NCI-H345 treated with DMSO at 0.1 percent for 48 hours (cell line): ENCODE results near the gene ZNF615.
"Not testable (repeated sequence)": the region's sequence is repeated elsewhere in the genome, so short reads cannot be mapped to it uniquely, and the experiment has no call there.

Source experiments
- DNase-seq: peaks from one replicate; lab custom pipeline; 2025; ENCODE audit not compliant: unreplicated experiment; lab: John Stamatoyannopoulos, UW

ZNF615 gene

DNA sequence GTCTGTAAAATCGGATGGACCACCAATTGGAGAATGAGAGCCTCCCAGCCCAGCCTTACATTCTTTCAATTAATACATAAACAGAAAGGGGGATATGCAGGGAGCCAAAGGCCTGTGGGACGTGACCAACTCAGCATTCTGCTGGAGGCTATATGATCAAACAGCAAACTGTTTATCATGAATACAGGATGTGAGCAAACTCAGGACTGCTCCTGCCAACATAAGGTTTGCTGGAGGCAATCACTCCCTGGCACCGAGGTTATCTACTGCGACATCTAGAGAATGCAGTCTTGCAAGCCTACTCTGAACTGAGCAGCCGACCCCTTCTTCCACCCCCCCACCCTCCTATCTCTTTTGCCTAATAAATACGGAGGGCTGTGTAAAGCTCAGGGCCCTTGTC lies 27.1 kb downstream of the ZNF615 start:
- DNase-seq = not testable (repeated sequence)

DNA sequence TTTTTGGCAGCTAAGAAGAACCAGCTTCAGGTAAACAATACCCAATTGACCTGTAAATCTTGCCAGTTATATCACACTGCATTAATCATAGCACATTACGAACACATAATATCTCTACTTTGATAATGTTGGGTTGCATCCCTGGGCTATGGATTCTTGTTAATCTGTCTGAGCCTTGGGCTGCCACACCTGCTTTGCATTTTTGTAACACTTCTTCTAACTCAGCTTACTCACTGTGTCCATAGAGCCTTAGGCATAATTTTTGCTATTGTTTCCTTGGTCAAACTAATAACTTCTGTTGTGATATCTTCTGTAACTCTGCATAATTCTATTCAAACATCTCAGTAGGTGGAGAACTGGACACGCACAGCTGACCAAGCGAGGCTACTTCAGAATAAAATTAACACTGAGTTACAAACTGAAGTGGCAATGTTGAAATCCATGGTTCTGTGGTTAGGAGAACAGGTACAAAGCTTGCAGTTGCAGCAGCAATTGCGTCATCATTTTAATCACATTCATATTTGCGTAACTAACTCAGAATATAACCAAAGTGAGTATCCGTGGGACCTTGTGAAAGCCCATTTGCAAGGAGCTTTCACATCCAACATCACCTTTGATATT lies 27.8 kb downstream of the ZNF615 start:
- DNase-seq = no peak

DNA sequence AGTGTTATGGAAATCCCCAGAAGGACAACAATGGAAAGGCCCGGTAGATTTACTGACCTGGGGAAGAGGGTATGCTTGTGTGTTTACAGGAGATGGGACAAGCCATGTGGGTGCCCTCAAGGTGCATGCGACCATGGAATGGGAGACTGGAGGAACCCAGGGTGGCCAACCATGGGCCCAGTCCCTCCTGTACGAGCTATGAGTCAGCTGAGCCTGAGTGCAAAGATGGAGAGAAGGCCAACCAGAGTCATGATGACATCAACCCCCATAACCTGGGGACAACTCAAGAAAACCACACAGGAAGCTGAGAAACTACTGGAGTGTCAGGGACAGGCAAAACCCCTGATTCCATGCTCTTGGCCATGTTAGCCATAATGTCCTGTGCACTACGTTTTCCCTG lies 29.1 kb downstream of the ZNF615 start:
- DNase-seq = no peak

- DNase-seq = no peak
Measured at GRCh38 chr19:51977346-51977745, 30.7 kb downstream of the ZNF615 start.

DNA sequence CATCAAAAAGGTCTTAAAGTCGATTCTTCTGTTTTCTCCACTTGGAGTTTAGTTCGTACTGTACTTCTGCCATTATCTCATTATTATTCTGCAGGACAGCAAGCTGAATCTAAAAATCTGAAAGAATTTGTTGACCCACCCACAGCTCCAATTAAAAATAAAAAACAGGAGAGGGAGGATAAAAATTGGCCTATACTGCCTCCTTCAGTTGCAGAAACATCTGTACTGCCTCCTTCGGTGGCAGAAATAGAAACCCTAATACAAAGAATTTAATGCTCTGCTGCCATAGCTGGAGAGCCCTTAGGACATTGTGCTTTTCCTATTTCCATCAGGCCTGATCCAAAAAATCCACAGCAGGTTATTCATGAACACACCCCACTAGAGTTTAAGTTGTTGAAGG lies 31.2 kb downstream of the ZNF615 start:
- no peak for DNase-seq

DNA sequence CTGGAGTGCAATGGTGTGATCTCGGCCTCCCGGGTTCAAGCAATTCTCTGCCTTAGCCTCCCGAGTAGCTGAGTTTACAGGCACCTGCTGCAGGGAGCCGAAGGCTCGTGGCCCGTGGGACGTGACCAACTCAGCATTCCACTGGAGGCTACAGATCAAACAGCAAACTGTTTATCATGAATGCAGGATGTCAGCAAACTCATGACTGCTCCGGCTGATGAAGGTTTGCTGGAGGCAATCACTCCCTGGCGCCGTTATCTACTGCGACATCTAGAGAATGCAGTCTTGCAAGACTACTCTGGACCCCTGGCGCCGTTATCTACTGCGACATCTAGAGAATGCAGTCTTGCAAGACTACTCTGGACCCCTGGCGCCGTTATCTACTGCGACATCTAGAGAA lies 32.2 kb downstream of the ZNF615 start:
- DNase-seq = not testable (repeated sequence)

DNA sequence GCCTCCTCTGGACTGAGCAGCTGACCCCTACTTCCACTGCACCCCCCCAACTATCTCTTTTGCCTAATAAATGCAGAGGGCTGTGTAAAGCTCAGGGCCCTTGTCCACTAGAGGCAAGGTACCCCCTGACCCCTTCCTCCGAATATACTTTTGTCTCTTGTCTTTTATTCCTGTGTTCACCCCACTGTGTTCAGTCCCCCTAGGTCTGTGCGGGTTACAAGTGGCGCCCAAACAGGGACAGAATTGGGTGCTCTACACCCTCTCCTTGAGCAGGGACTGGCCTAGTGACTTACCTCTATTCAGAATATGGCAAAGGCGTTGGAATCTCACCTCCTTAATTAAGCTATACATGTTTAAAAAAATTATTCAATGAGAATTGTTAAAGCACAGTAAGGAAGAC lies 36.4 kb downstream of the ZNF615 start:
- DNase-seq = no peak

- no peak for DNase-seq
Measured at GRCh38 chr19:51970718-51971117, 37.3 kb downstream of the ZNF615 start.

GRCh38 chr19:51965583-51965982 lies 42.4 kb downstream of the ZNF615 start:
- DNase-seq = no peak

DNA sequence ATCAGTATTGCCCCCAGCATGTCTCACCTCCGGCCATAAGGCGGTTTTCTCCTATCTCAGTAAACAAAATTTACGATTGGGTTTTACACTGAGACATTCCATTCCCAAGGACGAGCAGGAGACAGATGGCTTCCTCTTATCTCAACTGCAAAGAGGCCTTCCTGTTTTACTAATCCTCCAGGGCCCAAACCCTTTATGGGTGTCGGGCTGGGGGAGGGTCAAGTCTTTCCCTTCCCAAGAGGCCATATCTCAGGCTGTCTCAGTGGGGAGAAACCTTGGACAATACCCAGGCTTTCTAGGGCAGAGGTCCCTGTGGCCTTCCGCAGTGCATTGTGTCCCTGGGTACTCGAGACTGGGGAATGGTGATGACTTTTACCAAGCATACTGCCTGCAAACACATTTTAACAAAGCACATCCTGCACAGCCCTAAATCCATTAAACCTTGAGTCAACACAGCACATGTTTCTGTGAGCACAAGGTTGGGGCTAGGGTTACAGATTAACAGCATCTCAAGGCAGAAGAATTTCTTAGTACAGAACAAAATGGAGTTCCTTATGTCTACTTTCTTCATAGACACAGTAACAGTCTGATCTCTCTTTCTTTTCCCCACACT lies 47.3 kb downstream of the ZNF615 start:
- not testable (repeated sequence) for DNase-seq

DNA sequence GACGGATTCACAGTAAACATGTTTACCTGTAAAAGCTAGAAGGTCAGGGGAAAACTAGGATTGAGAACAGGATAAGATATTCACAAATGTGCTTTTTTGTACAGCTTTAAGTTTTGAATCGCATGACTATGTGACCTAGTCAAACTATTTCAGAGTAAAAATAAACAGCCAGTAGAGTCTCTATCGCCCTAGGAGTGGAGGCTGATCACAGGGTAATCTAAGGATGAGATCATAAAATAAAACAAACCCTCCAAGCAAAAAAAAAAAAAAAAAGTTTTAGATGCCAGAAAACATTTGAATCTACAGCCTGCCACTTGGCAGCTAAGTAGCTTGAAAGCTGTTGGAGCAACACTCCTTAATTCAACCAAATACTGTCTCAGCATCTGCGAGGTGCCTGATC lies 48.2 kb downstream of the ZNF615 start:
- no peak for DNase-seq

- DNase-seq = not testable (repeated sequence)
Measured at GRCh38 chr19:51957846-51958245, 50.2 kb downstream of the ZNF615 start.

- DNase-seq = no peak
Measured at GRCh38 chr19:51948975-51949374, 59.0 kb downstream of the ZNF615 start.

- no peak for DNase-seq
Measured at GRCh38 chr19:51946602-51947001, 61.4 kb downstream of the ZNF615 start.

GRCh38 chr19:51944798-51945552 lies 63.0 kb downstream of the ZNF615 start:
- DNase-seq = no peak
